ENCODE measurements around the gene TCP11X2.
A peak's percentile ranks its signal among the peaks of the same experiment; 100 is the strongest.
"Not testable (repeated sequence)": the region's sequence is repeated elsewhere in the genome, so short reads cannot be mapped to it uniquely, and the experiment has no call there.

Gene TCP11X2

GRCh38 chrX:102471762-102472220 lies at the start of gene TCP11X2:
Gene TCP11X2, minus strand, starts transcription at chrX:102471812.
- DNase-seq (ENCODE audit: low read depth) = not testable (repeated sequence)

GRCh38 chrX:102517326-102517725 lies 45.7 kb upstream of the TCP11X2 start:
- no peak for DNase-seq (ENCODE audit: low read depth)

GRCh38 chrX:102515975-102516941 lies 44.6 kb upstream of the TCP11X2 start, which contains the start of gene TMSB15A:
Gene TMSB15A, minus strand, starts transcription at chrX:102516739.
- DNase-seq (ENCODE audit: low read depth) = peak; percentile 44

DNA sequence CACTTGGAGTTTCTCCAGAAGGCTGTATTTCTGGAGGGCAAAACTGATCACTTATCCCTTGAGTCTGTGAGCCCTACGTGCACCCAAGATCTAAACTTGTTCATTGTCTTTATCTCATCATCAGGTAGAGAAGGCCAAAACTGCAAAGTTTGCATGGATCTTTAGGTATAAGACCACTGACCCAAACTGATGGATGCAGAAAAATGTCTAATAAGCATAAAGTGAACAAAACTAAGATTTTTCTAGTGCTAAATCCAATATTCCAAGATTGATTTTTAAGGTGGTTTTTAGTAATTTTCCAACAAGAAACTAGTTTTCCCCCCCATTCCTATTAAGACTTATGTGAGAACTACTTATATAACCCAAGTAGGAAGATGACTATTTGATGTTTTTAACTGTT lies 42.9 kb upstream of the TCP11X2 start:
- DNase-seq (ENCODE audit: low read depth) = no peak

- no peak for DNase-seq (ENCODE audit: low read depth)
Measured at GRCh38 chrX:102498732-102499131, 27.1 kb upstream of the TCP11X2 start.

- DNase-seq (ENCODE audit: low read depth) = no peak
Measured at GRCh38 chrX:102491766-102492165, 20.2 kb upstream of the TCP11X2 start.

DNA sequence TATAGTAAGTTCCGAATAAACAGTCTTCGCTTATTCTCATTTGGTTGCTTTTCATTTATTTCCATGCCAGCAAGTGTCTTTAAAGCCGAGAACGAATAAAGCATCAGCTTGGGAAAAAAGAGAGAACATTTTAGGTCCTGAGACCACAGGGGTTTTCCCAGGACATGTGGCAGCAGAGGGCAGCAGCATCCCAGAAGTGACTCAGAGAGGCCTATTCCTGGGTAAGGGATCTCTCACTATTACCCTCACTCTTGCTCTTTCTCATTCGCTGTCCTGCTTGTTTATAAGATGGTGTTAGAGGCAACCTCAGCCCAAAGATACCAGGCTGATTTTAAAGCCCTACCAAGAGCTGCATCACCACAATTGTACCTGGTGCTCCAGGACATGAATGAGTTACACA lies 7.2 kb upstream of the TCP11X2 start:
- not testable (repeated sequence) for DNase-seq (ENCODE audit: low read depth)

- not testable (repeated sequence) for DNase-seq (ENCODE audit: low read depth)
Measured at GRCh38 chrX:102470215-102470614, 1.4 kb downstream of the TCP11X2 start.

DNA sequence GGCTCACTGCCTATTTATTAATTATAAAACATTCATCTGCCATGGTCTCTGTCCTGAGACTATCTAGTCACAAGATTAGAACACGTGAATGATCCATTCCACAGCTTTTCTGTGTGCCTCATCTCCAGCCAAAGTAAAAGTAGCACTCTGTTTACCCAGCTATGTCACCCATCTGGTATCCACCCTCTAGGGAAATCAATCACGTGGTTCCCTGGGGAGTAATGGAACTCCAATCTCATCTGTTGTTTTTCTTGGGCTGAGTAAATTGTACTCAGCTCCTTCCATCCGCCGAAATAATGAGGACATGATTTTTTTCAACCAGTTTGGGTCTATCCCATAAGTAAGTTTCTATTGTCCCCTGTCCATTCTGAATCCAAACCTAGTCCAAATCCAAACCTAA lies 13.0 kb downstream of the TCP11X2 start:
- DNase-seq (ENCODE audit: low read depth) = not testable (repeated sequence)

GRCh38 chrX:102439908-102440307 lies 31.7 kb downstream of the TCP11X2 start, which contains the start of gene NXF2B:
Gene NXF2B, minus strand, starts transcription at chrX:102440008. Its CDS starts 59,972 bp downstream, at chrX:102380036.
- DNase-seq (ENCODE audit: low read depth) = not testable (repeated sequence)

- not testable (repeated sequence) for DNase-seq (ENCODE audit: low read depth)
Measured at GRCh38 chrX:102414493-102414892, 57.1 kb downstream of the TCP11X2 start.
